HFFc6 (cell line): ENCODE measurements around the gene RASAL3. TPM values are rescaled to one million over a fixed set of nuclear protein-coding genes. Genes with fewer than 3 reads are reported as not detected.

Source experiments
- DNase-seq: peaks from one replicate; pipeline ENCODE4 v3.0.0-alpha.2; 2018
- H3K27ac Mint-ChIP-seq: 2 replicates; pipeline ENCODE4 v1.8.0; 2020; ENCODE audit warnings: mild to moderate bottlenecking, mixed read lengths
- H3K27me3 Mint-ChIP-seq: 2 replicates; pipeline ENCODE4 v1.8.0; 2021; ENCODE audit warnings: mild to moderate bottlenecking, moderate library complexity, mixed read lengths; ENCODE audit not compliant: insufficient read depth
- H3K36me3 Mint-ChIP-seq: 2 replicates; pipeline ENCODE4 v1.8.0; 2021; ENCODE audit warnings: low read depth, mixed read lengths
- H3K4me1 Mint-ChIP-seq: 2 replicates; pipeline ENCODE4 v1.8.0; 2020; ENCODE audit warnings: low read depth, mixed read lengths
- H3K4me3 Mint-ChIP-seq: 2 replicates; pipeline ENCODE4 v1.8.0; 2020; ENCODE audit warnings: mild to moderate bottlenecking, moderate library complexity, mixed read lengths
- H3K9me3 Mint-ChIP-seq: 2 replicates; pipeline ENCODE4 v1.8.0; 2020; ENCODE audit warnings: mild to moderate bottlenecking, mixed read lengths
- CTCF ChIP-seq: fragments of 200-600 bp; sonication (generic); IDR thresholded peaks from 2 replicates; pipeline ENCODE4 v1.5.0; 2021; ENCODE audit warnings: antibody characterized with exemption, mild to moderate bottlenecking
- total RNA-seq, 6 experiments: library from RNA; stranded (reverse); fragmentation: NEBNext Ultra II Directional; extraction: Animal tissue kit (Norgen Biotek cat#: 25700); gene quantifications; 2 replicates in 1 of 6; 3 replicates in 5 of 6; pipeline ENCODE4 v1.2.3, GENCODE V29; 2021

The RASAL3 gene
- total RNA-seq, 6 experiments from 2014 or later: not detected

GRCh38 chr19:15445807-15446376 lies 18.5 kb downstream of the RASAL3 start:
- peaks cover 9% of the 10 kb centered on the region for H3K27me3 Mint-ChIP-seq
- no peak overlapping the region for H3K4me3 Mint-ChIP-seq
- H3K27ac Mint-ChIP-seq: no peak overlapping the region
- no peak for TF ChIP-seq CTCF
- 0 out of 2 replicates have a peak, but pooled peaks cover 4% of the 10 kb centered on the region for H3K4me1 Mint-ChIP-seq
- no peaks in the 10 kb centered on the region for H3K9me3 Mint-ChIP-seq
- DNase-seq: no peak
- no peaks in the 10 kb centered on the region for H3K36me3 Mint-ChIP-seq

- no peak for DNase-seq
- Mint-ChIP-seq H3K9me3 (no peaks in the 10 kb centered on the region), H3K36me3 (no peaks in the 10 kb centered on the region), H3K4me3 (no peak overlapping the region), H3K4me1 (0 out of 2 replicates have a peak, but pooled peaks cover 2% of the 10 kb centered on the region), H3K27ac (no peak overlapping the region), H3K27me3 (peaks cover 9% of the 10 kb centered on the region)
- no peak for TF ChIP-seq CTCF
Measured at GRCh38 chr19:15445227-15445605, 19.1 kb downstream of the RASAL3 start.

- H3K4me1 Mint-ChIP-seq: no peaks in the 10 kb centered on the region
- no peak for TF ChIP-seq CTCF
- H3K36me3 Mint-ChIP-seq: no peaks in the 10 kb centered on the region
- peaks cover 9% of the 10 kb centered on the region for H3K27me3 Mint-ChIP-seq
- DNase-seq: no peak
- no peak overlapping the region for H3K4me3 Mint-ChIP-seq
- no peak overlapping the region for H3K27ac Mint-ChIP-seq
- no peaks in the 10 kb centered on the region for H3K9me3 Mint-ChIP-seq
Measured at GRCh38 chr19:15444505-15445226, 19.7 kb downstream of the RASAL3 start.

GRCh38 chr19:15443838-15444237 lies 20.5 kb downstream of the RASAL3 start:
- Mint-ChIP-seq H3K4me1 (no peaks in the 10 kb centered on the region), H3K36me3 (no peaks in the 10 kb centered on the region)
- DNase-seq: no peak

GRCh38 chr19:15443325-15443724 lies 21.0 kb downstream of the RASAL3 start:
- peaks cover 9% of the 10 kb centered on the region for H3K27me3 Mint-ChIP-seq
- DNase-seq: no peak
- no peak overlapping the region; the same call in 1 of the 2 replicates for H3K27ac Mint-ChIP-seq
- no peak overlapping the region for H3K4me3 Mint-ChIP-seq
- TF ChIP-seq CTCF: no peak
- H3K36me3 Mint-ChIP-seq: no peaks in the 10 kb centered on the region
- H3K4me1 Mint-ChIP-seq: no peaks in the 10 kb centered on the region
- H3K9me3 Mint-ChIP-seq: no peaks in the 10 kb centered on the region

More at GRCh38 chr19:15443838-15444237, 20.5 kb downstream of the RASAL3 start:
- Mint-ChIP-seq H3K9me3 (no peaks in the 10 kb centered on the region), H3K4me3 (no peak overlapping the region), H3K27me3 (peaks cover 9% of the 10 kb centered on the region), H3K27ac (no peak overlapping the region)
- TF ChIP-seq CTCF: no peak
